Suprapubic skin (tissue), 3 donors: ENCODE results near the gene SYT12.

Experiments used
- POLR2AphosphoS5 ChIP-seq, 3 donors: sonication (generic); formaldehyde crosslinking; IDR thresholded peaks; one replicate each; pipeline ENCODE4 v1.6.1; 2017; ENCODE audit warnings: antibody characterized with exemption in 3 of 3
- TF ChIP-seq, protein P1 (sequence below), 2 donors: fragments of 200-600 bp in 1 of 2; fragments of 450-650 bp in 1 of 2; sonication (generic) in 1 of 2; IDR thresholded peaks; one replicate each; pipeline ENCODE4 v1.5.1; 2016 to 2019; ENCODE audit warnings: antibody characterized with exemption in 2 of 2, mild to moderate bottlenecking in 1 of 2, moderate library complexity in 1 of 2

GRCh38 chr11:67082071-67082791 lies 59.3 kb downstream of the SYT12 start:
- no peak for TF ChIP-seq POLR2AphosphoS5 (IDR thresholded peaks at IDR 0.05)
- TF ChIP-seq, protein P1, sequence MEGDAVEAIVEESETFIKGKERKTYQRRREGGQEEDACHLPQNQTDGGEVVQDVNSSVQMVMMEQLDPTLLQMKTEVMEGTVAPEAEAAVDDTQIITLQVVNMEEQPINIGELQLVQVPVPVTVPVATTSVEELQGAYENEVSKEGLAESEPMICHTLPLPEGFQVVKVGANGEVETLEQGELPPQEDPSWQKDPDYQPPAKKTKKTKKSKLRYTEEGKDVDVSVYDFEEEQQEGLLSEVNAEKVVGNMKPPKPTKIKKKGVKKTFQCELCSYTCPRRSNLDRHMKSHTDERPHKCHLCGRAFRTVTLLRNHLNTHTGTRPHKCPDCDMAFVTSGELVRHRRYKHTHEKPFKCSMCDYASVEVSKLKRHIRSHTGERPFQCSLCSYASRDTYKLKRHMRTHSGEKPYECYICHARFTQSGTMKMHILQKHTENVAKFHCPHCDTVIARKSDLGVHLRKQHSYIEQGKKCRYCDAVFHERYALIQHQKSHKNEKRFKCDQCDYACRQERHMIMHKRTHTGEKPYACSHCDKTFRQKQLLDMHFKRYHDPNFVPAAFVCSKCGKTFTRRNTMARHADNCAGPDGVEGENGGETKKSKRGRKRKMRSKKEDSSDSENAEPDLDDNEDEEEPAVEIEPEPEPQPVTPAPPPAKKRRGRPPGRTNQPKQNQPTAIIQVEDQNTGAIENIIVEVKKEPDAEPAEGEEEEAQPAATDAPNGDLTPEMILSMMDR (IDR thresholded peaks at IDR 0.05) = no peak
